H1 (cell line): Measurements from ENCODE around the gene PABPC1L. TPM values are rescaled to one million over a fixed set of nuclear protein-coding genes. Genes with fewer than 3 reads are reported as not detected.

Experiments
- CTCF ChIA-PET: fragments of 300-600 bp; sonication (Branson Sonifier 250); formaldehyde crosslinking; loops from one replicate; lab custom pipeline; 2021; ENCODE audit not compliant: partially characterized antibody; lab: Charles Lee
- POLR2A ChIA-PET: fragments of 300-600 bp; sonication (Branson Sonifier 250); formaldehyde crosslinking; loops from one replicate; lab custom pipeline; 2021; ENCODE audit warnings: inconsistent platforms; ENCODE audit not compliant: partially characterized antibody; lab: Charles Lee
- DNase-seq, 2 experiments: peaks; one replicate each; pipeline versions ENCODE4 v3.0.0 to v3.0.0-alpha.2; 2010 to 2022; ENCODE audit warnings: low spot score in 2 of 2, low read depth in 1 of 2, mixed read lengths in 1 of 2
- FAIRE-seq: peaks from 2 replicates; lab custom pipeline; 2011; peaks lifted over from hg19 to GRCh38; lab: Jason Lieb, UNC
- H2AFZ ChIP-seq: 2 replicates; pipeline ENCODE4 v1.8.1; 2012; ENCODE audit warnings: low read length, inconsistent platforms
- H2AK5ac ChIP-seq: 2 replicates; pipeline ENCODE4 v1.6.1; 2013; ENCODE audit warnings: low read depth, low read length
- H2BK120ac ChIP-seq: replicated peaks from 2 replicates; pipeline ENCODE3; 2013; ENCODE audit warnings: low read depth, low read length, inconsistent platforms
- H2BK12ac ChIP-seq: 2 replicates; pipeline ENCODE4 v1.6.1; 2013; ENCODE audit warnings: low read depth, low read length
- H2BK15ac ChIP-seq: 2 replicates; pipeline ENCODE4 v1.6.1; 2013; ENCODE audit warnings: low read length
- H2BK20ac ChIP-seq: 2 replicates; pipeline ENCODE4 v1.6.1; 2013; ENCODE audit warnings: low read length
- H2BK5ac ChIP-seq: 2 replicates; pipeline ENCODE4 v1.6.1; 2013; ENCODE audit warnings: low read depth, low read length
- H3K14ac ChIP-seq: 2 replicates; pipeline ENCODE4 v1.6.1; 2013; ENCODE audit warnings: inconsistent platforms; ENCODE audit not compliant: insufficient read length
- H3K18ac ChIP-seq: 2 replicates; pipeline ENCODE4 v1.6.1; 2013; ENCODE audit warnings: low read length; ENCODE audit errors: extremely low read depth
- H3K23ac ChIP-seq: 2 replicates; pipeline ENCODE4 v1.6.1; 2013; ENCODE audit warnings: inconsistent platforms; ENCODE audit not compliant: insufficient read length
- H3K23me2 ChIP-seq: 2 replicates; pipeline ENCODE4 v1.6.1; 2013; ENCODE audit warnings: low read depth, low read length
- H3K27ac ChIP-seq: 2 replicates; pipeline ENCODE4 v1.6.1; 2011; ENCODE audit warnings: low read depth, low read length, inconsistent platforms
- H3K27me3 ChIP-seq, 4 experiments: replicated peaks in 1 of 4; 1 replicate in 1 of 4; 2 replicates in 3 of 4; pipeline versions ENCODE4 v1.6.1 to v1.8.1; 2011 to 2013; ENCODE audit warnings: low read length in 3 of 4, mild to moderate bottlenecking in 3 of 4, inconsistent platforms in 2 of 4, mixed read lengths in 2 of 4, moderate library complexity in 1 of 4; ENCODE audit not compliant: control insufficient read depth in 3 of 4, insufficient read depth in 3 of 4; ENCODE audit errors: extremely low read depth in 1 of 4
- H3K36me3 ChIP-seq, 4 experiments: 2 replicates each; pipeline versions ENCODE4 v1.6.1 to v1.8.1; 2011 to 2013; ENCODE audit warnings: mild to moderate bottlenecking in 4 of 4, low read length in 3 of 4, moderate library complexity in 2 of 4, control low read depth in 1 of 4, inconsistent platforms in 1 of 4; ENCODE audit not compliant: insufficient read depth in 4 of 4, control insufficient read depth in 2 of 4
- H3K4ac ChIP-seq: replicated peaks from 2 replicates; pipeline ENCODE3; 2013; ENCODE audit warnings: low read length, low read depth, mixed read lengths, inconsistent platforms; ENCODE audit not compliant: insufficient read length
- H3K4me1 ChIP-seq, 4 experiments: replicated peaks in 1 of 4; 1 replicate in 1 of 4; 2 replicates in 3 of 4; pipeline versions ENCODE4 v1.6.1 to v1.8.1; 2011 to 2013; ENCODE audit warnings: low read length in 3 of 4, inconsistent platforms in 2 of 4, mixed read lengths in 1 of 4; ENCODE audit not compliant: insufficient read depth in 4 of 4, control insufficient read depth in 3 of 4
- H3K4me2 ChIP-seq, 2 experiments: 2 replicates each; pipeline versions ENCODE4 v1.6.1 to v1.8.1; 2011 to 2013; ENCODE audit warnings: low read depth in 2 of 2, low read length in 2 of 2, control low read depth in 1 of 2, inconsistent platforms in 1 of 2, mild to moderate bottlenecking in 1 of 2; ENCODE audit not compliant: insufficient read depth in 1 of 2
- H3K4me3 ChIP-seq, 4 experiments: fragments of 200-600, 300-600 bp in 1 of 4; sonication (generic), shearing (Covaris generic), sonication (Bioruptor Twin) in 1 of 4; 2 replicates each; pipeline versions ENCODE4 v1.5.1 to v1.8.1; 2011 to 2016; ENCODE audit warnings: low read length in 4 of 4, low read depth in 3 of 4, control low read depth in 2 of 4, inconsistent platforms in 2 of 4, mild to moderate bottlenecking in 2 of 4, mixed read lengths in 1 of 4, moderate library complexity in 1 of 4; ENCODE audit not compliant: insufficient read depth in 2 of 4; ENCODE audit errors: extremely low read depth in 1 of 4
- H3K56ac ChIP-seq: replicated peaks from 2 replicates; pipeline ENCODE3; 2013; ENCODE audit warnings: low read depth, mild to moderate bottlenecking, mixed read lengths, low read length, inconsistent platforms; ENCODE audit not compliant: insufficient read length
- H3K79me1 ChIP-seq: 2 replicates; pipeline ENCODE4 v1.6.1; 2013; ENCODE audit warnings: low read depth, low read length, control low read depth
- H3K79me2 ChIP-seq, 2 experiments: 2 replicates each; pipeline versions ENCODE4 v1.6.1 to v1.8.1; 2012 to 2013; ENCODE audit warnings: low read length in 2 of 2, mild to moderate bottlenecking in 2 of 2, inconsistent platforms in 1 of 2; ENCODE audit not compliant: insufficient read depth in 2 of 2, control insufficient read depth in 1 of 2
- H3K9ac ChIP-seq, 4 experiments: replicated peaks in 1 of 4; 1 replicate in 1 of 4; 2 replicates in 3 of 4; pipeline versions ENCODE4 v1.6.1 to v1.8.1; 2011 to 2013; ENCODE audit warnings: low read depth in 3 of 4, low read length in 3 of 4, control low read depth in 2 of 4, mild to moderate bottlenecking in 2 of 4, moderate library complexity in 2 of 4, inconsistent platforms in 1 of 4; ENCODE audit errors: extremely low read depth in 1 of 4
- H3K9me3 ChIP-seq, 2 experiments: 2 replicates each; pipeline versions ENCODE4 v1.6.1 to v1.8.1; 2012 to 2013; ENCODE audit warnings: mild to moderate bottlenecking in 2 of 2, moderate library complexity in 2 of 2, control low read depth in 1 of 2, inconsistent platforms in 1 of 2, low read depth in 1 of 2, low read length in 1 of 2, mixed read lengths in 1 of 2; ENCODE audit not compliant: insufficient read depth in 2 of 2
- H4K20me1 ChIP-seq, 2 experiments: replicated peaks in 1 of 2; 2 replicates each; pipeline versions ENCODE3 to v1.8.1; 2011 to 2013; ENCODE audit warnings: inconsistent platforms in 2 of 2, low read length in 2 of 2, mild to moderate bottlenecking in 1 of 2; ENCODE audit not compliant: insufficient read depth in 2 of 2, control insufficient read depth in 1 of 2
- H4K5ac ChIP-seq: 2 replicates; pipeline ENCODE4 v1.6.1; 2013; ENCODE audit warnings: low read length, low read depth, mixed read lengths, inconsistent platforms; ENCODE audit not compliant: insufficient read length
- H4K8ac ChIP-seq: 2 replicates; pipeline ENCODE4 v1.8.0; 2013; ENCODE audit warnings: mild to moderate bottlenecking, moderate library complexity, low read length, inconsistent platforms; ENCODE audit not compliant: insufficient read depth; ENCODE audit errors: extremely low read depth
- H4K91ac ChIP-seq: replicated peaks from 2 replicates; pipeline ENCODE3; 2013; ENCODE audit warnings: low read length, mixed read lengths, inconsistent platforms; ENCODE audit not compliant: insufficient read length
- EGR1 ChIP-seq: IDR thresholded peaks from 2 replicates; pipeline ENCODE4 v1.6.1; 2011; ENCODE audit warnings: low read depth, low read length, borderline replicate concordance
- GABPA ChIP-seq: IDR thresholded peaks from 2 replicates; pipeline ENCODE4 v1.6.1; 2011; ENCODE audit warnings: mild to moderate bottlenecking, low read length, moderate library complexity, borderline replicate concordance; ENCODE audit not compliant: insufficient read depth
- RNF2 ChIP-seq: fragments of 200-900, 300-1000 bp; sonication (generic); IDR thresholded peaks from 2 replicates; pipeline ENCODE4 v1.7.1; 2016; ENCODE audit warnings: borderline replicate concordance, low read depth, mild to moderate bottlenecking, antibody characterized with exemption, low read length; ENCODE audit not compliant: poor library complexity, severe bottlenecking; ENCODE audit errors: missing control alignments
- RXRA ChIP-seq: IDR thresholded peaks from 2 replicates; pipeline ENCODE4 v1.6.1; 2011; ENCODE audit warnings: low read depth, mild to moderate bottlenecking, low read length, moderate library complexity; ENCODE audit not compliant: insufficient read depth
- SIX5 ChIP-seq: IDR thresholded peaks from 2 replicates; pipeline ENCODE4 v1.6.1; 2011; ENCODE audit warnings: mild to moderate bottlenecking, low read depth, low read length
- TAF7 ChIP-seq: optimal IDR thresholded peaks from 2 replicates; pipeline ENCODE3; 2011; ENCODE audit warnings: low read depth, mild to moderate bottlenecking, inconsistent platforms, low read length, moderate library complexity, borderline replicate concordance
- TCF12 ChIP-seq: IDR thresholded peaks from 2 replicates; pipeline ENCODE4 v1.6.1; 2011; ENCODE audit warnings: low read depth, mild to moderate bottlenecking, low read length
- YY1 ChIP-seq: IDR thresholded peaks from 2 replicates; pipeline ENCODE4 v1.6.1; 2011; ENCODE audit warnings: low read depth, mild to moderate bottlenecking, low read length
- WGBS, 2 experiments: shearing (Covaris generic) in 1 of 2; methylation state at CpG; one replicate each; pipeline versions ENCODE4 v1.1.6 to v1.1.7; 2013 to 2015; ENCODE audit warnings: low lambda C conversion rate in 2 of 2, mixed read lengths in 2 of 2, inconsistent platforms in 1 of 2, low coverage in 1 of 2, missing lambda C conversion rate in 1 of 2; ENCODE audit not compliant: insufficient replicate concordance in 2 of 2, insufficient coverage in 1 of 2, insufficient read length in 1 of 2; ENCODE audit errors: extremely low coverage in 1 of 2, missing lambda C conversion rate in 1 of 2; 5-methylcytosine and 5-hydroxymethylcytosine counted together
- polyA plus RNA-seq, 7 experiments: library from polyadenylated mRNA; depleted of rRNA in 3 of 7; stranded (reverse) in 5 of 7; unstranded in 2 of 7; fragments of >200 nt in 5 of 7; fragments of 200-250 nt in 2 of 7; gene quantifications; 1 replicate in 5 of 7; 2 replicates in 1 of 7; 4 replicates in 1 of 7; pipeline versions ENCODE4 v1.2.1 to v1.2.3, GENCODE V29; 2011 to 2013; ENCODE audit warnings: missing spikeins in 2 of 7, mixed read lengths in 2 of 7
- total RNA-seq: library from RNA; stranded (reverse); fragmentation: NEBNext Ultra II Directional; extraction: Animal tissue kit (Norgen Biotek cat#: 25700); gene quantifications from 2 replicates; pipeline ENCODE4 v1.2.1, GENCODE V29; 2021

PABPC1L gene
- total and polyA plus RNA-seq, 2 of the 8 experiments (the other 6 are each of a cell fraction or from before 2014, with no cell fraction given): 61.1 to 108 TPM

GRCh38 chr20:44910690-44911262 is 916 bp downstream of the PABPC1L start:
- no peaks in the 10 kb centered on the region for H3K9me3 ChIP-seq
- peaks cover 0 to 6% (median 1%) of the 10 kb centered on the region in 4 experiments; a peak in 5 of 7 replicates for H3K4me1 ChIP-seq
- peak overlapping the region; percentile 24 for H4K5ac ChIP-seq
- H2BK120ac ChIP-seq: no peak overlapping the region
- no peak overlapping the region for H3K14ac ChIP-seq
- WGBS, 2 experiments: 45% methylated on average over 17 of the region's 17 CpGs; no CpG with 5 or more reads in 1 of the 2 experiments
- no peak overlapping the region; the same call in 1 of the 2 replicates for H3K27ac ChIP-seq
- H2BK12ac ChIP-seq: peak overlapping the region; percentile 68; the same call in 1 of the 2 replicates
- peaks cover 4% of the 10 kb centered on the region for H3K79me1 ChIP-seq
- H4K8ac ChIP-seq: no peak overlapping the region
- H4K91ac ChIP-seq: peak overlapping the region; percentile 63
- H3K18ac ChIP-seq: peak overlapping the region; percentile 85
- no peak overlapping the region for H2BK5ac ChIP-seq
- peaks cover 17 to 46% (median 30%) of the 10 kb centered on the region in 4 experiments for H3K36me3 ChIP-seq
- H2AFZ ChIP-seq: no peak overlapping the region
- ChIA-PET CTCF (interaction anchor here (0.6 to 1.7 kb wide), 10 partner anchors 10 to 363 kb away, joined by 3 to 7 read pairs (median 3); partner anchors contain the start of gene TOMM34), POLR2A (interaction anchor here (0.6 to 5.3 kb wide), 15 partner anchors 10 to 156 kb away, joined by 3 to 38 read pairs (median 5); partner anchors contain the start of gene YWHAB)
- no peak overlapping the region for H3K23ac ChIP-seq
- no peak overlapping the region for H2BK20ac ChIP-seq
- peak overlapping the region; percentile 65 to 89 (median 82) for H3K4me3 ChIP-seq
- H3K79me2 ChIP-seq: peaks cover 0 to 18% of the 10 kb centered on the region in 2 experiments; a peak in 1 of 4 replicates
- H2BK15ac ChIP-seq: 0 out of 2 replicates have a peak overlapping the region, but pooled peaks have one; percentile 82
- peaks cover 2% of the 10 kb centered on the region; the same call in 1 of the 2 replicates for H3K23me2 ChIP-seq
- FAIRE-seq (no peak), DNase-seq (peak in 1 of 2 experiments; percentile 63)
- no peak overlapping the region for H3K4ac ChIP-seq
- peak overlapping the region; percentile 26 to 51 (median 35); a peak in 4 of 7 replicates for H3K9ac ChIP-seq
- H4K20me1 ChIP-seq: peaks cover 9 to 13% of the 10 kb centered on the region in 2 experiments
- peak overlapping the region; percentile 88 to 95 for H3K4me2 ChIP-seq
- H3K27me3 ChIP-seq: no peaks in the 10 kb centered on the region
- H2AK5ac ChIP-seq: peak overlapping the region; percentile 20; the same call in 1 of the 2 replicates
- H3K56ac ChIP-seq: no peak overlapping the region
- TF ChIP-seq YY1 (no peak), TCF12 (no peak), RNF2 (no peak), GABPA (no peak), SIX5 (no peak), EGR1 (no peak), RXRA (no peak), TAF7 (no peak)
